ENCODE data around the gene SPEF2. TPM values are rescaled to one million over a fixed set of nuclear protein-coding genes. Genes with fewer than 3 reads are reported as not detected.

The SPEF2 gene
- total and polyA plus RNA-seq, 2 donors (not counting 1 experiment from before 2014, with no cell fraction given), result 0.31 to 0.59 TPM

- ChIA-PET CTCF (no interaction called here), POLR2A (no interaction called here)
- no peaks in the 10 kb centered on the region for H3K79me2 ChIP-seq (ENCODE audit: control insufficient read depth, insufficient read depth, low read length)
- H3K27me3 Mint-ChIP-seq, result peaks cover 3% of the 10 kb centered on the region
- no peak overlapping the region for H3K4me3 ChIP-seq (ENCODE audit: control extremely low read depth in 1 of 5, extremely low read depth in 1 of 5, insufficient read depth in 1 of 5, low read depth in 2 of 5, low read length in 4 of 5)
- intact Hi-C loops (cut with micrococcal nuclease), result no loop called here
- H3K4me1 Mint-ChIP-seq, result no peaks in the 10 kb centered on the region
- H3K36me3 ChIP-seq (replicated peaks in 1 of 2; ENCODE audit: control extremely low read depth in 1 of 2, control insufficient read depth in 1 of 2, extremely low read depth in 1 of 2, insufficient read depth in 2 of 2, low read length in 1 of 2), result no peaks in the 10 kb centered on the region
- 87% methylated on average over 2 of the region's 2 CpGs for WGBS (ENCODE audit: insufficient coverage)
- H3K4me1 ChIP-seq (ENCODE audit: control insufficient read depth in 2 of 2, insufficient read depth in 2 of 2, low read length in 2 of 2), result no peaks in the 10 kb centered on the region
- H3K4me2 ChIP-seq (replicated peaks; ENCODE audit: low read depth, low read length, poor library complexity, severe bottlenecking), result no peak overlapping the region
- H3K9me3 ChIP-seq (ENCODE audit: control extremely low read depth in 1 of 3, control insufficient read depth in 2 of 3, insufficient read depth in 1 of 3, low read length in 2 of 3), result no peaks in the 10 kb centered on the region
- H2AFZ ChIP-seq (ENCODE audit: insufficient read depth, low read depth, low read length, poor library complexity, severe bottlenecking), result no peak overlapping the region
- H4K20me1 ChIP-seq (ENCODE audit: control insufficient read depth, insufficient read depth, low read length, poor library complexity, severe bottlenecking), result no peaks in the 10 kb centered on the region
- DNase-seq (no peak), ATAC-seq (ENCODE audit: low read depth) (no peak)
- H3K27ac Mint-ChIP-seq, result no peak overlapping the region
- no peak overlapping the region for H3K4me3 Mint-ChIP-seq
- TF ChIP-seq CTCF (IDR thresholded peaks at IDR 0.05) (no peak), EZH2 (IDR thresholded peaks at IDR 0.05; ENCODE audit: borderline replicate concordance, insufficient read depth, low read depth, low read length, poor library complexity, severe bottlenecking) (no peak)
- peaks cover 0 to 5% (median 0%) of the 10 kb centered on the region in 4 experiments for H3K27me3 ChIP-seq (replicated peaks in 1 of 4; ENCODE audit: control extremely low read depth in 1 of 4, control insufficient read depth in 3 of 4, insufficient read depth in 4 of 4, low read length in 3 of 4)
- no peaks in the 10 kb centered on the region for H3K9me3 Mint-ChIP-seq (ENCODE audit: insufficient read depth)
- H3K27ac ChIP-seq (ENCODE audit: low read length in 2 of 2), result no peak overlapping the region
- no peak overlapping the region for H3K9ac ChIP-seq (ENCODE audit: low read length)
Measured at GRCh38 chr5:35598707-35599370, 18.8 kb upstream of the SPEF2 start.

DNA sequence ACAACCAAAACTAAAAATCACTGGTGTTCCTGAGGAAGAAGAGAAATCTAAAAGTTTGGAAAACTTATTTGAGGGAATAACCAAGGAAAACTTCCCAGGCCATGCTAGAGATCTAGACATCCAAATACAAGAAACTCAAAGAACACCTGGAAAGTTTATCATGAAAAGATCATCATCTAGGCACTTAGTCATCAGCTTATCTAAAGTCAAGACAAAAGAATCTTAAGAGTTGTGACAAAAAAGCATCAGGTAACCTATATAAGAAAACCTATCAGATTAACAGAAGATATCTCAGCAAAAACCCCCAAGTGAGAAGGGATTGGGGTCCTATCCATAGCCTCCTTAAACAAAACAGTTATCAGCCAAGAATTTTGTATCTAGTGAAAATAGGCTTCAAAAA is 17.1 kb upstream of the SPEF2 start:
- Mint-ChIP-seq H3K9me3 (ENCODE audit: insufficient read depth) (peaks cover 5% of the 10 kb centered on the region), H3K27ac (no peak overlapping the region), H3K4me3 (no peak overlapping the region), H3K27me3 (peaks cover 3% of the 10 kb centered on the region), H3K4me1 (no peaks in the 10 kb centered on the region)
- H3K4me2 ChIP-seq (replicated peaks; ENCODE audit: low read depth, low read length, poor library complexity, severe bottlenecking), result no peak overlapping the region
- intact Hi-C loops (cut with micrococcal nuclease), result no loop called here
- ATAC-seq (ENCODE audit: low read depth), result no peak
- H3K36me3 ChIP-seq (replicated peaks in 1 of 2; ENCODE audit: control extremely low read depth in 1 of 2, control insufficient read depth in 1 of 2, extremely low read depth in 1 of 2, insufficient read depth in 2 of 2, low read length in 1 of 2), result no peaks in the 10 kb centered on the region
- DNase-seq, result no peak
- H3K27ac ChIP-seq (ENCODE audit: low read length in 2 of 2), result no peak overlapping the region
- H3K79me2 ChIP-seq (ENCODE audit: control insufficient read depth, insufficient read depth, low read length), result no peaks in the 10 kb centered on the region
- H4K20me1 ChIP-seq (ENCODE audit: control insufficient read depth, insufficient read depth, low read length, poor library complexity, severe bottlenecking), result no peaks in the 10 kb centered on the region
- no peak overlapping the region for H3K9ac ChIP-seq (ENCODE audit: low read length)
- H2AFZ ChIP-seq (ENCODE audit: insufficient read depth, low read depth, low read length, poor library complexity, severe bottlenecking), result no peak overlapping the region
- peaks cover 0 to 5% (median 0%) of the 10 kb centered on the region in 4 experiments for H3K27me3 ChIP-seq (replicated peaks in 1 of 4; ENCODE audit: control extremely low read depth in 1 of 4, control insufficient read depth in 3 of 4, insufficient read depth in 4 of 4, low read length in 3 of 4)
- no peaks in the 10 kb centered on the region for H3K9me3 ChIP-seq (ENCODE audit: control extremely low read depth in 1 of 3, control insufficient read depth in 2 of 3, insufficient read depth in 1 of 3, low read length in 2 of 3)
- H3K4me1 ChIP-seq (ENCODE audit: control insufficient read depth in 2 of 2, insufficient read depth in 2 of 2, low read length in 2 of 2), result no peaks in the 10 kb centered on the region
- TF ChIP-seq CTCF (IDR thresholded peaks at IDR 0.05), result no peak
- ChIA-PET POLR2A (no interaction called here), CTCF (no interaction called here)
- no peak overlapping the region for H3K4me3 ChIP-seq (ENCODE audit: control extremely low read depth in 1 of 5, extremely low read depth in 1 of 5, insufficient read depth in 1 of 5, low read depth in 2 of 5, low read length in 4 of 5)
